ENCODE results near the gene LIF. TPM values are rescaled to one million over a fixed set of nuclear protein-coding genes. Genes with fewer than 3 reads are reported as not detected.
A peak's percentile ranks its signal among the peaks of the same experiment; 100 is the strongest.

LIF gene
- total RNA-seq: 0.52 TPM

- Histone ChIP-seq H3K4me1 (ENCODE audit: control insufficient read depth in 3 of 3, insufficient read depth in 3 of 3, low read length in 3 of 3) (peaks cover 11 to 25% (median 16%) of the 10 kb centered on the region in 3 donors), H3K36me3 (ENCODE audit: control insufficient read depth in 3 of 3, insufficient read depth in 3 of 3, low read length in 3 of 3) (no peaks in the 10 kb centered on the region), H3K4me3 (ENCODE audit: low read length in 3 of 3) (peak within 1 kb of the TSS; percentile 62 to 69 (median 66)), H3K9ac (ENCODE audit: low read depth in 1 of 3, low read length in 3 of 3) (peak within 1 kb of the TSS in 2 of 3 donors; percentile 62), H3K9me3 (ENCODE audit: control insufficient read depth in 3 of 3, low read length in 3 of 3) (no peaks in the 10 kb centered on the region), H3K27ac (ENCODE audit: low read depth, low read length) (no peak within 1 kb of the TSS), H3K27me3 (ENCODE audit: control insufficient read depth in 3 of 3, insufficient read depth in 3 of 3, low read length in 3 of 3) (peaks cover 39 to 57% (median 40%) of the 10 kb centered on the region in 3 donors)
Measured at GRCh38 chr22:30245985-30246813, at the start of gene LIF. LIF (minus strand) TSS chr22:30246759; CDS start chr22:30246695, 64 bp downstream.

GRCh38 chr22:30296324-30296723 is 49.8 kb upstream of the LIF start:
- Histone ChIP-seq H3K4me3 (ENCODE audit: low read length in 3 of 3) (no peak overlapping the region), H3K9me3 (ENCODE audit: control insufficient read depth in 3 of 3, low read length in 3 of 3) (no peaks in the 10 kb centered on the region), H3K9ac (ENCODE audit: low read depth in 1 of 3, low read length in 3 of 3) (no peak overlapping the region), H3K4me1 (ENCODE audit: control insufficient read depth in 3 of 3, insufficient read depth in 3 of 3, low read length in 3 of 3) (peaks cover 15 to 20% (median 17%) of the 10 kb centered on the region in 3 donors), H3K27me3 (ENCODE audit: control insufficient read depth in 3 of 3, insufficient read depth in 3 of 3, low read length in 3 of 3) (no peaks in the 10 kb centered on the region), H3K27ac (ENCODE audit: low read depth, low read length) (no peak overlapping the region), H3K36me3 (ENCODE audit: control insufficient read depth in 3 of 3, insufficient read depth in 3 of 3, low read length in 3 of 3) (peaks cover 34 to 38% (median 38%) of the 10 kb centered on the region in 3 donors)

DNA sequence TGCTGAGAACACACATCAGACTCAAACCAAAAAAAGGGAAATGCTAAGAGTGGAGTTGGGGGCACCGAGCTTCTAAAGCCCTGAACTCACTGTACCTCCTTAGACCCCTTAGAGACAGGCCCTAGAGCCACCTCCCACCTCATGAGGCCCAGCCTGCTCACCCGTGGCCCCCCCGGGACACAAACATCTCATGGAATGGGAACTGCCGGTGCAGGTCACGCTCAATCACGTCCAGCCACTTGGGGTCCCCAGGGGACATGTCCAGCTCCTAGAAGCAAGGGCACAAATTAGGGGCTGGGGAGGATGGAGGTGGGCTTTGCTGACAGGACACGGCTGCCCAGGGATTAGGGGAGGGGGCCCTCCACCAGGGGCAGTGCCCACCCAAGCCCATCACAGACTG is 49.0 kb upstream of the LIF start:
- peaks cover 34 to 38% (median 35%) of the 10 kb centered on the region in 3 donors for H3K36me3 ChIP-seq (ENCODE audit: control insufficient read depth in 3 of 3, insufficient read depth in 3 of 3, low read length in 3 of 3)
- no peak overlapping the region for H3K27ac ChIP-seq (ENCODE audit: low read depth, low read length)
- peaks cover 15 to 20% (median 19%) of the 10 kb centered on the region in 3 donors for H3K4me1 ChIP-seq (ENCODE audit: control insufficient read depth in 3 of 3, insufficient read depth in 3 of 3, low read length in 3 of 3)
- H3K27me3 ChIP-seq (ENCODE audit: control insufficient read depth in 3 of 3, insufficient read depth in 3 of 3, low read length in 3 of 3): no peaks in the 10 kb centered on the region
- no peak overlapping the region for H3K4me3 ChIP-seq (ENCODE audit: low read length in 3 of 3)
- no peaks in the 10 kb centered on the region for H3K9me3 ChIP-seq (ENCODE audit: control insufficient read depth in 3 of 3, low read length in 3 of 3)
- no peak overlapping the region for H3K9ac ChIP-seq (ENCODE audit: low read depth in 1 of 3, low read length in 3 of 3)

DNA sequence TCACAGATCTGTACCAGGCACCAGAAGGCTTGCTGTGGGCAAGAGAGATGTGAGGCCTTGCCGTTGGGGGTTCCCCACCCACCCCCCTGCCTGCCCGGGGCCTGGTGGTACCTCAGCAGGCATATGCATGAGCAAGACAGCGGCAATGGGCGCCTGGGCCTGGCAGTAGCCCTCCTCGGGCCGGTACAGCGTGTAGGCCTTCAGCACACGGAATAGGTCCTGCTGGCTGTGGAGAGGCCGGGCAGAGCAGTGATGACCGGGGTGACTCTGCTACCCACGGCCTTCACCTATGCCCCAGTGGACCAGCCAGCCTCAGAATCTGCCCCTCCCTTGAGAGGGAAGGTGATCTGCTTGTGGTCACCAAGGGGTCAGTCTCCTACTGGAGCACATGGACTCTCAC is 48.3 kb upstream of the LIF start:
- H3K27ac ChIP-seq (ENCODE audit: low read depth, low read length): no peak overlapping the region
- H3K4me3 ChIP-seq (ENCODE audit: low read length in 3 of 3): no peak overlapping the region
- H3K36me3 ChIP-seq (ENCODE audit: control insufficient read depth in 3 of 3, insufficient read depth in 3 of 3, low read length in 3 of 3): peaks cover 34 to 38% (median 35%) of the 10 kb centered on the region in 3 donors
- H3K9ac ChIP-seq (ENCODE audit: low read depth in 1 of 3, low read length in 3 of 3): no peak overlapping the region
- H3K9me3 ChIP-seq (ENCODE audit: control insufficient read depth in 3 of 3, low read length in 3 of 3): no peaks in the 10 kb centered on the region
- H3K27me3 ChIP-seq (ENCODE audit: control insufficient read depth in 3 of 3, insufficient read depth in 3 of 3, low read length in 3 of 3): no peaks in the 10 kb centered on the region
- H3K4me1 ChIP-seq (ENCODE audit: control insufficient read depth in 3 of 3, insufficient read depth in 3 of 3, low read length in 3 of 3): peaks cover 20 to 25% (median 24%) of the 10 kb centered on the region in 3 donors

- no peaks in the 10 kb centered on the region for H3K9me3 ChIP-seq (ENCODE audit: control insufficient read depth in 3 of 3, low read length in 3 of 3)
- no peak overlapping the region for H3K4me3 ChIP-seq (ENCODE audit: low read length in 3 of 3)
- H3K36me3 ChIP-seq (ENCODE audit: control insufficient read depth in 3 of 3, insufficient read depth in 3 of 3, low read length in 3 of 3): peaks cover 33 to 36% (median 34%) of the 10 kb centered on the region in 3 donors
Measured at GRCh38 chr22:30294066-30294465, 47.5 kb upstream of the LIF start.

DNA sequence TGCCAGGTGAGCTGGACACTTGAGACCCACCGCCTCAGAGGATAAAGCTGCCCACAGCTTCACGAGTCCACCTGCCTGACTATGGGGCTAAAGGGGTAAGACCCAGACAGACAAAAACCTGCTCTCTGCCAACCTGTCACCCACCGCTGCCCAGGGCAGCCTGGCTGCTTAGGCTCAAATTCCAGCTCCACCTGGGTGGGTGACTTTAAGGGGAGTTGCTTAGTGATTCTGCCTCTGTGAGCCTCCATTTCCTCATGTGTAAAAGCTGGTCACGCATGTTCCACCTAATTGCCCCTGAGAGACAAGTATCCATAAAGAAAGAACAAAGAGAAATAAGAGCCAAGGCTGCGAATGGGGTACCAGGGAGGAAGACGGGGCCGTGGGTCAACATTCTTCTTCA is 46.5 kb upstream of the LIF start:
- Histone ChIP-seq H3K4me1 (ENCODE audit: control insufficient read depth in 3 of 3, insufficient read depth in 3 of 3, low read length in 3 of 3) (peaks cover 31 to 37% (median 35%) of the 10 kb centered on the region in 3 donors), H3K27ac (ENCODE audit: low read depth, low read length) (no peak overlapping the region), H3K9ac (ENCODE audit: low read depth in 1 of 3, low read length in 3 of 3) (no peak overlapping the region), H3K27me3 (ENCODE audit: control insufficient read depth in 3 of 3, insufficient read depth in 3 of 3, low read length in 3 of 3) (no peaks in the 10 kb centered on the region), H3K9me3 (ENCODE audit: control insufficient read depth in 3 of 3, low read length in 3 of 3) (no peaks in the 10 kb centered on the region), H3K36me3 (ENCODE audit: control insufficient read depth in 3 of 3, insufficient read depth in 3 of 3, low read length in 3 of 3) (peaks cover 24 to 34% (median 30%) of the 10 kb centered on the region in 3 donors), H3K4me3 (ENCODE audit: low read length in 3 of 3) (no peak overlapping the region)

More at GRCh38 chr22:30294066-30294465, 47.5 kb upstream of the LIF start:
- Histone ChIP-seq H3K9ac (ENCODE audit: low read depth in 1 of 3, low read length in 3 of 3) (no peak overlapping the region), H3K27ac (ENCODE audit: low read depth, low read length) (no peak overlapping the region), H3K4me1 (ENCODE audit: control insufficient read depth in 3 of 3, insufficient read depth in 3 of 3, low read length in 3 of 3) (peaks cover 21 to 27% (median 25%) of the 10 kb centered on the region in 3 donors), H3K27me3 (ENCODE audit: control insufficient read depth in 3 of 3, insufficient read depth in 3 of 3, low read length in 3 of 3) (no peaks in the 10 kb centered on the region)

GRCh38 chr22:30292069-30292970 is 45.8 kb upstream of the LIF start:
- Histone ChIP-seq H3K9ac (ENCODE audit: low read depth in 1 of 3, low read length in 3 of 3) (peak overlapping the region in 1 of 3 donors; percentile 8), H3K4me1 (ENCODE audit: control insufficient read depth in 3 of 3, insufficient read depth in 3 of 3, low read length in 3 of 3) (peaks cover 35 to 41% (median 37%) of the 10 kb centered on the region in 3 donors), H3K9me3 (ENCODE audit: control insufficient read depth in 3 of 3, low read length in 3 of 3) (no peaks in the 10 kb centered on the region), H3K36me3 (ENCODE audit: control insufficient read depth in 3 of 3, insufficient read depth in 3 of 3, low read length in 3 of 3) (peaks cover 20 to 28% (median 27%) of the 10 kb centered on the region in 3 donors), H3K27me3 (ENCODE audit: control insufficient read depth in 3 of 3, insufficient read depth in 3 of 3, low read length in 3 of 3) (no peaks in the 10 kb centered on the region), H3K4me3 (ENCODE audit: low read length in 3 of 3) (no peak overlapping the region), H3K27ac (ENCODE audit: low read depth, low read length) (peak overlapping the region; percentile 71)

DNA sequence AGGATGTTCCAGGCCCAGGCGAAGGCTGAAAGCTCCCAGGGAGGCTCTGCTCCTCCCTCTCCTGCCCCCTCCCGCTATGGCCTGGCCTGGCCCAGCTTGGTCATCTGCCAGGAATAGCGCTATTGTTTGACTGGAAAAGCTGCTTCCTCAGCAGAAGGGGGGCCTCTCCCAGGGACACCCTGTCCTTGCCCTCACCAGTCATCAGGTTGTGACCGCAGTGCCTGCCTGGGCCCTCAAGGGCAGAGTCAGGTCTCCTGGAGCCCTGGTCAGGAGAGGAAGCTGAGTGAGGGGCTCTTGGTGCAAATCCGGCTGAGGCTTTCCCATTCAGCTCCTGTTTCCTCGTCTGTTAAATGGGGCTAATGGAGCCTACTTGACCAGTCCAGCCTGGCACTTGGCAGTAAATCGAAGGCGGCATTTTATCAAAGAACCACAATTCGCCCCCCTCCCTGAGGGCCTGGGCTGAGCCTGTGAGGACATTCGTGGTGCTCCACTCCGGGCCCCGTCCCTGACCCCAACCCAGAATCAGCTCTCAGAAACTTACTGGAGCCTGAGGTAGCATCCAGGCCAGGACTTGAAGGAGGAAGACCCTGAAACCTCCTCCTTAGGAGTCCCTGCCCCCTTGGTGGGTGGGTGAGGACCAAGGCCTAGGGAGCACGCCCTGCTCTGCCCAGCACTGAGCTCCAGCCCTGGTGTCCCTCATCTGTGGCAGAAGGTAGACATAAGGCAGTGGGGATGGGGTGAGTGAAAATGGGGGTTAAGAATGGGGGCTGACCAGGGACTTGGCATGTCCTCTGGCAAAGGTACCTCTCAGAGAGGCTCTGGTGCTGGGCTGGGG is 44.7 kb upstream of the LIF start:
- Histone ChIP-seq H3K4me1 (ENCODE audit: control insufficient read depth in 3 of 3, insufficient read depth in 3 of 3, low read length in 3 of 3) (peaks cover 35 to 43% (median 37%) of the 10 kb centered on the region in 3 donors), H3K36me3 (ENCODE audit: control insufficient read depth in 3 of 3, insufficient read depth in 3 of 3, low read length in 3 of 3) (peaks cover 18 to 23% (median 22%) of the 10 kb centered on the region in 3 donors), H3K9ac (ENCODE audit: low read depth in 1 of 3, low read length in 3 of 3) (peak overlapping the region in 1 of 3 donors; percentile 70)

More for the DNA sequence above, 44.7 kb upstream of the LIF start:
- H3K4me3 ChIP-seq (ENCODE audit: low read length in 3 of 3): peak overlapping the region in 1 of 3 donors; percentile 35
- H3K9me3 ChIP-seq (ENCODE audit: control insufficient read depth in 3 of 3, low read length in 3 of 3): no peaks in the 10 kb centered on the region
- no peaks in the 10 kb centered on the region for H3K27me3 ChIP-seq (ENCODE audit: control insufficient read depth in 3 of 3, insufficient read depth in 3 of 3, low read length in 3 of 3)
- H3K27ac ChIP-seq (ENCODE audit: low read depth, low read length): peak overlapping the region; percentile 71

Data from skeletal muscle tissue (tissue), 4 donors.